Upper lobe of left lung (tissue), 6 donors: ENCODE measurements around the gene MANEA. TPM values are rescaled to one million over a fixed set of nuclear protein-coding genes. Genes with fewer than 3 reads are reported as not detected.

Experiments
- ATAC-seq, 2 donors: fragments of 200-7000 bp; cut with Tn5 transposase; one replicate each; pipeline ENCODE4 v1.9.1; 2022; ENCODE audit warnings: mild to moderate bottlenecking in 2 of 2, moderate library complexity in 2 of 2; ENCODE audit not compliant: low FRiP score in 2 of 2
- DNase-seq, 2 donors: peaks; one replicate each; pipeline ENCODE4 v3.0.0-alpha.2; 2019 to 2020
- H3K27ac ChIP-seq, 4 donors: fragments of 200-600 bp; sonication (generic); one replicate each; pipeline ENCODE4 v1.5.1; 2016 to 2019
- H3K27me3 ChIP-seq, 4 donors: fragments of 200-600 bp; sonication (generic); one replicate each; pipeline ENCODE4 v1.5.1; 2017 to 2019
- H3K36me3 ChIP-seq, 4 donors: fragments of 200-600 bp; sonication (generic); one replicate each; pipeline ENCODE4 v1.5.1; 2016 to 2019
- H3K4me1 ChIP-seq, 4 donors: fragments of 200-600 bp; sonication (generic); one replicate each; pipeline ENCODE4 v1.5.1; 2018 to 2019
- H3K4me3 ChIP-seq, 4 donors: fragments of 200-600 bp; sonication (generic); one replicate each; pipeline ENCODE4 v1.5.1; 2017 to 2019; ENCODE audit warnings: mild to moderate bottlenecking in 2 of 4, moderate library complexity in 1 of 4
- H3K9me3 ChIP-seq, 4 donors: fragments of 200-600 bp; sonication (generic); one replicate each; pipeline ENCODE4 v1.5.1; 2018 to 2019
- EP300 ChIP-seq, 4 donors: sonication (generic); formaldehyde crosslinking; IDR thresholded peaks; one replicate each; pipeline ENCODE4 v1.5.1; 2017; ENCODE audit warnings: antibody characterized with exemption in 4 of 4, control low read depth in 2 of 4
- POLR2A ChIP-seq, 4 donors: fragments of 450-650 bp; IDR thresholded peaks; one replicate each; pipeline ENCODE4 v1.5.1; 2016 to 2017; ENCODE audit warnings: antibody characterized with exemption in 4 of 4, mild to moderate bottlenecking in 2 of 4
- POLR2AphosphoS5 ChIP-seq, 2 donors: sonication (generic); formaldehyde crosslinking; IDR thresholded peaks; one replicate each; pipeline ENCODE4 v1.5.1; 2017; ENCODE audit warnings: antibody characterized with exemption in 2 of 2
- WGBS, 2 donors: methylation state at CpG; one replicate each; pipeline ENCODE4 v1.1.5; 2017 to 2018; 5-methylcytosine and 5-hydroxymethylcytosine counted together
- total RNA-seq, 6 donors: library from RNA; depleted of rRNA in 4 of 6; stranded (reverse); fragments of >200 nt in 4 of 6; gene quantifications; one replicate each; pipeline versions ENCODE4 v1.1.0 to v1.2.1, GENCODE V29; 2016 to 2021
- TF ChIP-seq, protein P1 (sequence below), 6 experiments: fragments of 450-650 bp in 4 of 6; fragments of 200-600 bp in 2 of 6; sonication (generic) in 2 of 6; IDR thresholded peaks; one replicate each; pipeline ENCODE4 v1.5.1; 2016 to 2019; ENCODE audit warnings: antibody characterized with exemption in 6 of 6
- donor health status: DM: no; HTN: no; CAD: no; lungs with moderate emphysema.
- donor health status: DM: no; HTN: yes; CAD: no; lungs with severe emphysema.

Gene MANEA
- total RNA-seq, 6 donors from 2014 or later = 2.0 to 16.2 (median 9.4) TPM

GRCh38 chr6:95574811-95575210 is 2.5 kb upstream of the MANEA start:
- DNase-seq = no peak

DNA sequence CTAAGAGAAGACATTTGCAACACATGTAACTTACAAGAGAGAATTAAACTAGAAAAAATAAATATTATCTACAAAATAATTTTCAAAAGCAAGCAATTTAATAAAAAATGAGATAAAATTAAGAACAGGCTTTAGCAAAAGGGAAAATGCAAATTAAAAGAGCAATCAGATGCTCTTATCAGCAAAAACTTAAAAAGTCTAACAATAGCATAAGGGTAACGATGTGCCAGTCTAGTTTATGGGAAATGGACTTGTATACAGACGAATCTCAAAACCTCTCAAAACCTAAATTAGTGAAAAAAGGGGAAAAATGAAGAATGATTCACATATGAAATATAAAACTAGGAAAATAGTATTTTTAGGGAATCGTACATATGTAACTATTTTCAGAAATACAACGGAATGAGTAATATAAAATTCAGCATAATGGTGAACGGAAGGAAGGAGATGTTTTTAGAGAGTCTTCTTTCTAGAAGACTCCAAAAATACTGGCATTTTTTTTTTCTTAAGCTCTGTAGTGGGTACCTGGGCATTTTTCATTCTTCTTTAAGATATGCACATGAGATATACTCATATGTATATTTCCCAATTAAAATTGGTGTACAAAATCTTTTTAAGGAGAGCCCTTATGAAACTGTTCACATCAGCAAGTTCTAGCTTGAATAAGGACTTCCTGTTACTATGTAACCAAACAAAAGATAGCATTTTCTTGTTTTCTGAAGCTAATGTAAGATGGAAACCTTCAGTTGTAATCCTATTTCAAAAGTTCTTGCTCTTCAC is 927 bp upstream of the MANEA start:
- WGBS, 2 donors = 10% methylated on average over 5 of the region's 5 CpGs
- Histone ChIP-seq H3K4me1 (peaks cover 28 to 34% (median 31%) of the 10 kb centered on the region in 4 donors), H3K4me3 (peak overlapping the region; percentile 60 to 79 (median 66)), H3K9me3 (no peaks in the 10 kb centered on the region), H3K27ac (peak overlapping the region; percentile 86 to 92 (median 89)), H3K27me3 (no peaks in the 10 kb centered on the region), H3K36me3 (no peaks in the 10 kb centered on the region)
- ATAC-seq (peak in 1 of 2 donors; percentile 54), DNase-seq (no peak)
- TF ChIP-seq EP300 (IDR thresholded peaks at IDR 0.05) (no peak), POLR2AphosphoS5 (IDR thresholded peaks at IDR 0.05) (no peak), POLR2A (IDR thresholded peaks at IDR 0.05) (no peak)
- TF ChIP-seq, protein P1, sequence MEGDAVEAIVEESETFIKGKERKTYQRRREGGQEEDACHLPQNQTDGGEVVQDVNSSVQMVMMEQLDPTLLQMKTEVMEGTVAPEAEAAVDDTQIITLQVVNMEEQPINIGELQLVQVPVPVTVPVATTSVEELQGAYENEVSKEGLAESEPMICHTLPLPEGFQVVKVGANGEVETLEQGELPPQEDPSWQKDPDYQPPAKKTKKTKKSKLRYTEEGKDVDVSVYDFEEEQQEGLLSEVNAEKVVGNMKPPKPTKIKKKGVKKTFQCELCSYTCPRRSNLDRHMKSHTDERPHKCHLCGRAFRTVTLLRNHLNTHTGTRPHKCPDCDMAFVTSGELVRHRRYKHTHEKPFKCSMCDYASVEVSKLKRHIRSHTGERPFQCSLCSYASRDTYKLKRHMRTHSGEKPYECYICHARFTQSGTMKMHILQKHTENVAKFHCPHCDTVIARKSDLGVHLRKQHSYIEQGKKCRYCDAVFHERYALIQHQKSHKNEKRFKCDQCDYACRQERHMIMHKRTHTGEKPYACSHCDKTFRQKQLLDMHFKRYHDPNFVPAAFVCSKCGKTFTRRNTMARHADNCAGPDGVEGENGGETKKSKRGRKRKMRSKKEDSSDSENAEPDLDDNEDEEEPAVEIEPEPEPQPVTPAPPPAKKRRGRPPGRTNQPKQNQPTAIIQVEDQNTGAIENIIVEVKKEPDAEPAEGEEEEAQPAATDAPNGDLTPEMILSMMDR (IDR thresholded peaks at IDR 0.05) = no peak

More at GRCh38 chr6:95574811-95575210, 2.5 kb upstream of the MANEA start:
- H3K4me1 ChIP-seq = peaks cover 28 to 34% (median 31%) of the 10 kb centered on the region in 4 donors
- no peaks in the 10 kb centered on the region for H3K36me3 ChIP-seq
- H3K27ac ChIP-seq = no peak overlapping the region
- no peak for ATAC-seq
- peak overlapping the region in 1 of 4 donors; percentile 3 for H3K4me3 ChIP-seq
- no peaks in the 10 kb centered on the region for H3K27me3 ChIP-seq
- TF ChIP-seq EP300 (IDR thresholded peaks at IDR 0.05) = no peak
- TF ChIP-seq, protein P1 (IDR thresholded peaks at IDR 0.05) = no peak
- no peak for TF ChIP-seq POLR2AphosphoS5 (IDR thresholded peaks at IDR 0.05)
- no peak for TF ChIP-seq POLR2A (IDR thresholded peaks at IDR 0.05)
- no peaks in the 10 kb centered on the region for H3K9me3 ChIP-seq

- H3K4me3 ChIP-seq = peak overlapping the region; percentile 60 to 79 (median 66)
- no peak for TF ChIP-seq POLR2AphosphoS5 (IDR thresholded peaks at IDR 0.05)
- TF ChIP-seq EP300 (IDR thresholded peaks at IDR 0.05) = no peak
- peak in 1 of 4 donors; percentile 19 for TF ChIP-seq POLR2A (IDR thresholded peaks at IDR 0.05)
- TF ChIP-seq, protein P1 (IDR thresholded peaks at IDR 0.05) = no peak
- 1 to 2% methylated on average over 3 of the region's 3 CpGs for WGBS, 2 donors
- DNase-seq = no peak
- no peak for ATAC-seq
- H3K36me3 ChIP-seq = no peaks in the 10 kb centered on the region
- H3K27ac ChIP-seq = peak overlapping the region; percentile 86 to 92 (median 89)
- peaks cover 28 to 34% (median 31%) of the 10 kb centered on the region in 4 donors for H3K4me1 ChIP-seq
- no peaks in the 10 kb centered on the region for H3K9me3 ChIP-seq
- no peaks in the 10 kb centered on the region for H3K27me3 ChIP-seq
These were observed 384 bp upstream of the MANEA start for GRCh38 chr6:95576998-95577303.

- Histone ChIP-seq H3K27ac (peak overlapping the region; percentile 86 to 92 (median 89)), H3K4me1 (peaks cover 25 to 34% (median 30%) of the 10 kb centered on the region in 4 donors)
- no peak for ATAC-seq
These were observed 723 bp downstream of the MANEA start for GRCh38 chr6:95578106-95578410.

More at GRCh38 chr6:95578106-95578410, 723 bp downstream of the MANEA start:
- TF ChIP-seq EP300 (IDR thresholded peaks at IDR 0.05) = no peak
- TF ChIP-seq POLR2A (IDR thresholded peaks at IDR 0.05) = no peak
- TF ChIP-seq, protein P1 (IDR thresholded peaks at IDR 0.05) = no peak
- TF ChIP-seq POLR2AphosphoS5 (IDR thresholded peaks at IDR 0.05) = no peak
- WGBS, 2 donors = 2 to 9% methylated on average over 7 to 10 of the region's 10 CpGs
- Histone ChIP-seq H3K36me3 (no peaks in the 10 kb centered on the region), H3K27me3 (no peaks in the 10 kb centered on the region), H3K4me3 (peak overlapping the region; percentile 60 to 79 (median 66)), H3K9me3 (no peaks in the 10 kb centered on the region)
- no peak for DNase-seq
